Body of pancreas (tissue), 4 donors: Measurements from ENCODE around the gene IL21R.

ENCODE experiments used
- POLR2A ChIP-seq, 3 donors: fragments of 450-650 bp; IDR thresholded peaks; one replicate each; pipeline ENCODE4 v1.6.1; 2016; ENCODE audit warnings: antibody characterized with exemption in 3 of 3, mild to moderate bottlenecking in 2 of 3
- TF ChIP-seq, protein P1 (sequence below), 7 experiments: fragments of 450-650 bp in 4 of 7; fragments of 200-600 bp in 3 of 7; sonication (generic) in 3 of 7; IDR thresholded peaks; one replicate each; pipeline ENCODE4 v1.5.1; 2016 to 2019; ENCODE audit warnings: antibody characterized with exemption in 7 of 7

DNA sequence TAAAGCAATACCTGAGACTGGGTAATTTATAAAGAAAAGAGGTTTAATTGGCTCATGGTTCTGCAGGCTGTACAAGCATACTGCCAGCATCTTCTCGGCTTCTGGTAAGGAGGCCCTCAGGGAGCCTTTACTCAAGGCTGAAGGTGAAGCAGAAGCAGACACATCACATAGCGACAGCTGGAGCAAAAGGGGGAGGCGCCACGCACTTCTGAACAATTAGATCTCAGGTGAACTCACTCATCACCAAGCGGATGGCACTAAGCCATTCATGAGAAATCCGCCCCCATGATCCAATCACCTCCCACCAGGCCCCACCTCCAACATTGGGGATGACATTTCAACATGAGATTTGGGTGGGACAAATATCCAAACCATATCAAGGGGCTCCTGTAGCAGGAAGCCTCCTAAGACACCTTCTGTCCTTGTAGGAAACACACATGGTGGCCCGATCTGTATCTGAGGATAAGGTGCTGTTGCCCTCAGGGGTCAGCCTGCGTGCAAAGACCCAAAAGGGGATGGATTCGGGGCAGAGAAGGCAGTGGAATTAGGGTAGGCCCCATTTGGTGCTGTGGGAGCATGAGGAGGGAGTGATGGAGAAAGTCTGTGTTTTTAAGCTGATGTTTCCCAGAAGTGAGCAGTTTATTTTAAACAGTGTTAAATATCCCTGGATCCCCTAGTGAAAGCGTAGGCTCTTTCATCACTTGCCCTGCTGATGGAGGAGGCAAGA is 23.0 kb downstream of the IL21R start:
- no peak for TF ChIP-seq POLR2A (IDR thresholded peaks at IDR 0.05)
- TF ChIP-seq, protein P1, sequence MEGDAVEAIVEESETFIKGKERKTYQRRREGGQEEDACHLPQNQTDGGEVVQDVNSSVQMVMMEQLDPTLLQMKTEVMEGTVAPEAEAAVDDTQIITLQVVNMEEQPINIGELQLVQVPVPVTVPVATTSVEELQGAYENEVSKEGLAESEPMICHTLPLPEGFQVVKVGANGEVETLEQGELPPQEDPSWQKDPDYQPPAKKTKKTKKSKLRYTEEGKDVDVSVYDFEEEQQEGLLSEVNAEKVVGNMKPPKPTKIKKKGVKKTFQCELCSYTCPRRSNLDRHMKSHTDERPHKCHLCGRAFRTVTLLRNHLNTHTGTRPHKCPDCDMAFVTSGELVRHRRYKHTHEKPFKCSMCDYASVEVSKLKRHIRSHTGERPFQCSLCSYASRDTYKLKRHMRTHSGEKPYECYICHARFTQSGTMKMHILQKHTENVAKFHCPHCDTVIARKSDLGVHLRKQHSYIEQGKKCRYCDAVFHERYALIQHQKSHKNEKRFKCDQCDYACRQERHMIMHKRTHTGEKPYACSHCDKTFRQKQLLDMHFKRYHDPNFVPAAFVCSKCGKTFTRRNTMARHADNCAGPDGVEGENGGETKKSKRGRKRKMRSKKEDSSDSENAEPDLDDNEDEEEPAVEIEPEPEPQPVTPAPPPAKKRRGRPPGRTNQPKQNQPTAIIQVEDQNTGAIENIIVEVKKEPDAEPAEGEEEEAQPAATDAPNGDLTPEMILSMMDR (IDR thresholded peaks at IDR 0.05): no peak
